ENCODE data around the gene NNT. TPM values are rescaled to one million over a fixed set of nuclear protein-coding genes. Genes with fewer than 3 reads are reported as not detected.
"Not testable (repeated sequence)": the region's sequence is repeated elsewhere in the genome, so short reads cannot be mapped to it uniquely, and the experiment has no call there.

NNT gene
- total and polyA plus RNA-seq, 8 donors: 8.7 to 127 (median 17.5) TPM

DNA sequence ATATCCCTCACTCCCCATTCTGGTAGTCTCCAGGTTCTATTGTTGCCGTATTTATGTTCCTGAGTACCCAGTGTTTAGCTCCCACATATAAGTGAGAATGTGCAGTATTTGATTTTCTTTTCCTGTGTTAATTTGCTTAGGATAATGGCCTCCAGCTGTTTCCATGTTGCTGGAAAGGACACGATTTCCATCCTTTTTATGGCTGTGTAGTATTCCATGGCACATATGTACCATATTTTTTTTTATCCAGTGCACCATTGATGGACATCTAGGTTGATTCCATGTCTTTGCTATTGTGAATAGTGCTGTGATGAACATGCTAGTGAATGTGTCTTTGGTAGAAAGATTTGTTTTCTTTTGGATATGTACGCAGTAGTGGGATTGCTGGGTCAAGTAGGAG, 98.2 kb downstream of the NNT start:
- no peak for DNase-seq
- no peak overlapping the region for H3K4me3 ChIP-seq
- H3K27me3 ChIP-seq: no peaks in the 10 kb centered on the region
- TF ChIP-seq, protein P1, sequence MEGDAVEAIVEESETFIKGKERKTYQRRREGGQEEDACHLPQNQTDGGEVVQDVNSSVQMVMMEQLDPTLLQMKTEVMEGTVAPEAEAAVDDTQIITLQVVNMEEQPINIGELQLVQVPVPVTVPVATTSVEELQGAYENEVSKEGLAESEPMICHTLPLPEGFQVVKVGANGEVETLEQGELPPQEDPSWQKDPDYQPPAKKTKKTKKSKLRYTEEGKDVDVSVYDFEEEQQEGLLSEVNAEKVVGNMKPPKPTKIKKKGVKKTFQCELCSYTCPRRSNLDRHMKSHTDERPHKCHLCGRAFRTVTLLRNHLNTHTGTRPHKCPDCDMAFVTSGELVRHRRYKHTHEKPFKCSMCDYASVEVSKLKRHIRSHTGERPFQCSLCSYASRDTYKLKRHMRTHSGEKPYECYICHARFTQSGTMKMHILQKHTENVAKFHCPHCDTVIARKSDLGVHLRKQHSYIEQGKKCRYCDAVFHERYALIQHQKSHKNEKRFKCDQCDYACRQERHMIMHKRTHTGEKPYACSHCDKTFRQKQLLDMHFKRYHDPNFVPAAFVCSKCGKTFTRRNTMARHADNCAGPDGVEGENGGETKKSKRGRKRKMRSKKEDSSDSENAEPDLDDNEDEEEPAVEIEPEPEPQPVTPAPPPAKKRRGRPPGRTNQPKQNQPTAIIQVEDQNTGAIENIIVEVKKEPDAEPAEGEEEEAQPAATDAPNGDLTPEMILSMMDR (IDR thresholded peaks at IDR 0.05): no peak
- no peak for TF ChIP-seq POLR2A (IDR thresholded peaks at IDR 0.05)
- TF ChIP-seq POLR2AphosphoS5 (IDR thresholded peaks at IDR 0.05): no peak
- TF ChIP-seq EP300 (IDR thresholded peaks at IDR 0.05): no peak
- H3K9me3 ChIP-seq: peaks cover 0 to 6% (median 2%) of the 10 kb centered on the region in 4 donors
- intact Hi-C loops (cut with DNase I; ENCODE audit: low total_unique reads): no loop called here
- H3K27ac ChIP-seq: no peak overlapping the region
- WGBS, 5 donors: 94 to 97% (median 97%) methylated on average over 3 of the region's 3 CpGs
- H3K4me1 ChIP-seq: peaks cover 6 to 45% (median 15%) of the 10 kb centered on the region in 4 donors
- peaks cover 0 to 45% (median 31%) of the 10 kb centered on the region in 4 donors for H3K36me3 ChIP-seq

DNA sequence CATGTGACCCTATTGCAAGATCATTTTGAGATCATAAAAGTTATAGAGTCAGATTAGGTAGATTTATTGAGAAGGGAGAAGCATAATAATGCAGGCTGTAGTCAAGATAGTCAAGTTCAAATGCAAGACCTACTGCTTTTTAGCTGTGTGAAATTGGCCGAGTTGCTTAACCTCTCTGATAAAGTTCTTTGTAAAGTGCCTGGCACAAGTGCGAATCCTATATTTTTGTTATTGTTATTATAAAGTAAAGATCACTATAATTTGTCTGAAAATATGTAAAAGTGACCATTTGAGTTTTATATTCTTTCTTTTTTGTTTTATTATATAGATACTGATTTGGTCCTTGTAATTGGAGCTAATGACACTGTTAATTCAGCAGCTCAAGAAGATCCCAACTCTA, 99.3 kb downstream of the NNT start:
- TF ChIP-seq, protein P1 (IDR thresholded peaks at IDR 0.05): no peak
- no peak for TF ChIP-seq EP300 (IDR thresholded peaks at IDR 0.05)
- no peak for TF ChIP-seq POLR2AphosphoS5 (IDR thresholded peaks at IDR 0.05)
- no peak for TF ChIP-seq POLR2A (IDR thresholded peaks at IDR 0.05)
- no peak overlapping the region for H3K4me3 ChIP-seq
- intact Hi-C loops (cut with DNase I; ENCODE audit: low total_unique reads): no loop called here
- WGBS, 5 donors: 80 to 95% (median 84%) methylated on average over 2 of the region's 2 CpGs
- no peak overlapping the region for H3K27ac ChIP-seq
- H3K27me3 ChIP-seq: no peaks in the 10 kb centered on the region
- no peak for DNase-seq
- peaks cover 0 to 38% (median 26%) of the 10 kb centered on the region in 4 donors for H3K36me3 ChIP-seq
- H3K4me1 ChIP-seq: peaks cover 6 to 45% (median 15%) of the 10 kb centered on the region in 4 donors
- H3K9me3 ChIP-seq: no peaks in the 10 kb centered on the region

DNA sequence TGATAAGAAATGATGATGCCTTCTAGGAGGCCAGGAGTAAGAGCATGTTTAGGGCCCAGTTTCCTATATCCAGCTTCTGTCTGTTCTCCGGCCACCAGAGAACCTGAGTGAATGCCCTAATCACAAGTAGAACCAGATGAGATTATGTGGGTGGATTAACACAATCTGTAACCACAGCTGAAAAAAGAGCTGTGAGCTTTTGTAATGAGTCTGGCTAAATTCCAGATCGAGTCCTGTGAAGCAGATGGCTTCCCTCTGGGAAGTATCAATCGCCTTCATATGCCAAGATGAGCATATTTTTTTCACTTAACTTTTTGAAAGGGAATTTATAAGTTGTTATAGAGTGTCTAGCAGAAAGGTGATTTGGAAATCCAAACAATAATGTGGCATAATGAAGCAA, 99.8 kb downstream of the NNT start:
- DNase-seq: peak in 1 of 2 donors; percentile 43
- H3K4me1 ChIP-seq: peaks cover 6 to 45% (median 15%) of the 10 kb centered on the region in 4 donors
- no peak for TF ChIP-seq EP300 (IDR thresholded peaks at IDR 0.05)
- TF ChIP-seq POLR2A (IDR thresholded peaks at IDR 0.05): no peak
- no peak for TF ChIP-seq POLR2AphosphoS5 (IDR thresholded peaks at IDR 0.05)
- TF ChIP-seq, protein P1 (IDR thresholded peaks at IDR 0.05): no peak
- H3K4me3 ChIP-seq: no peak overlapping the region
- WGBS, 5 donors: 29 to 57% (median 41%) methylated on average over 3 of the region's 3 CpGs
- H3K36me3 ChIP-seq: peaks cover 0 to 38% (median 24%) of the 10 kb centered on the region in 4 donors
- intact Hi-C loops (cut with DNase I; ENCODE audit: low total_unique reads): no loop called here
- H3K27me3 ChIP-seq: no peaks in the 10 kb centered on the region
- H3K9me3 ChIP-seq: no peaks in the 10 kb centered on the region
- H3K27ac ChIP-seq: peak overlapping the region in 1 of 5 donors; percentile 10

DNA sequence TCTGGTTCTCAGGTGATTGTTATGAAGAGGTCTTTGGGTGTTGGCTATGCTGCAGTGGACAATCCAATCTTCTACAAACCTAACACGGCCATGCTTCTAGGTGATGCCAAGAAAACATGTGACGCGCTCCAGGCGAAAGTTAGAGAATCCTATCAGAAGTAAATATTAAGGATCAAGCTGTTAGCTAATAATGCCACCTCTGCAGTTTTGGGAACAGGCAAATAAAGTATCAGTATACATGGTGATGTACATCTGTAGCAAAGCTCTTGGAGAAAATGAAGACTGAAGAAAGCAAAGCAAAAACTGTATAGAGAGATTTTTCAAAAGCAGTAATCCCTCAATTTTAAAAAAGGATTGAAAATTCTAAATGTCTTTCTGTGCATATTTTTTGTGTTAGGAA, 101.3 kb downstream of the NNT start:
- Histone ChIP-seq H3K9me3 (no peaks in the 10 kb centered on the region), H3K27ac (no peak overlapping the region), H3K4me3 (no peak overlapping the region), H3K27me3 (no peaks in the 10 kb centered on the region), H3K4me1 (peaks cover 6 to 43% (median 15%) of the 10 kb centered on the region in 4 donors), H3K36me3 (peaks cover 0 to 38% (median 24%) of the 10 kb centered on the region in 4 donors)
- DNase-seq: no peak
- no peak for TF ChIP-seq POLR2A (IDR thresholded peaks at IDR 0.05)
- TF ChIP-seq, protein P1 (IDR thresholded peaks at IDR 0.05): no peak
- TF ChIP-seq EP300 (IDR thresholded peaks at IDR 0.05): no peak
- TF ChIP-seq POLR2AphosphoS5 (IDR thresholded peaks at IDR 0.05): no peak
- WGBS, 5 donors: 39 to 64% (median 57%) methylated on average over 4 of the region's 4 CpGs
- intact Hi-C loops (cut with DNase I; ENCODE audit: low total_unique reads): no loop called here

DNA sequence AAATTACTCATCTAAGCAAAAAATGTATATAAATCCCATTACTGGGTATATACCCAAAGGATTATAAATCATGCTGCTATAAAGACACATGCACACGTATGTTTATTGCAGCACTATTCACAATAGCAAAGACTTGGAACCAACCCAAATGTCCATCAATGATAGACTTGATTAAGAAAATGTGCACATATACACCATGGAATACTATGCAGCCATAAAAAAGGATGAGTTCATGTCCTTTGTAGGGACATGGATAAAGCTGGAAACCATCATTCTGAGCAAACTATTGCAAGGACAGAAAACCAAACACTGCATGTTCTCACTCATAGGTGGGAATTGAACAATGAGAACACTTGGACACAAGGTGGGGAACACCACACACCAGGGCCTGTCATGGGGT, 103.6 kb downstream of the NNT start:
- intact Hi-C loops (cut with DNase I; ENCODE audit: low total_unique reads); H3K27ac ChIP-seq; DNase-seq; H3K4me3 ChIP-seq; H3K9me3 ChIP-seq; H3K27me3 ChIP-seq: not testable (repeated sequence)
- peaks cover 6 to 25% (median 15%) of the 10 kb centered on the region in 4 donors for H3K4me1 ChIP-seq
- 81 to 100% (median 97%) methylated on average over 1 of the region's 1 CpG for WGBS, 5 donors
- H3K36me3 ChIP-seq: peaks cover 0 to 27% (median 24%) of the 10 kb centered on the region in 4 donors
